COLO668 (cell line): Measurements from ENCODE around the gene MYH13.
"Not testable (repeated sequence)": the region's sequence is repeated elsewhere in the genome, so short reads cannot be mapped to it uniquely, and the experiment has no call there.

Experiments
- DNase-seq: peaks from one replicate; lab custom pipeline; 2025; ENCODE audit not compliant: unreplicated experiment; lab: John Stamatoyannopoulos, UW

The MYH13 gene

DNA sequence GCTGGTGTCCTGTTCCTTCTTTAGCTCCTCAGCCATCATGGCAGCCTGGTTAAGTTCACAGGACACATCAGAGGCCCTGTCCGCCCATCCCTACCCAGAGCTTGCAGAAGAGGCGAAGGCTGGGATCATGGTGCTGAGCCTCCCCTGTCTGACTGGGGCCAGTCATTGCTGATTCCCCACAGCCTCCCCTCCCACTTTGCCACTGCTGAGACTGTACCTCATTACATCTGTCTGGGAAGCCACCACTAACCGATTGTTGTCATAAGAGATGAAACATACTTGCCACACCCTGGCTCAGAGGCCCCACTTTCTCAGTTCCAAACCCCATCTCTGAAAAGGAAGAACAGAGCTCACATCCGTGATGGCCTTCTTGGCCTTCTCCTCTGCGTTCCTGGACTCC, 66.2 kb downstream of the MYH13 start:
- DNase-seq: no peak

- no peak for DNase-seq
These were observed 67.4 kb downstream of the MYH13 start for GRCh38 chr17:10305398-10305797.

GRCh38 chr17:10304758-10305300, 68.0 kb downstream of the MYH13 start:
- no peak for DNase-seq

GRCh38 chr17:10297691-10298090, 75.1 kb downstream of the MYH13 start:
- no peak for DNase-seq

- DNase-seq: peak; percentile 0
These were observed 77.0 kb downstream of the MYH13 start for GRCh38 chr17:10295728-10296343.

DNA sequence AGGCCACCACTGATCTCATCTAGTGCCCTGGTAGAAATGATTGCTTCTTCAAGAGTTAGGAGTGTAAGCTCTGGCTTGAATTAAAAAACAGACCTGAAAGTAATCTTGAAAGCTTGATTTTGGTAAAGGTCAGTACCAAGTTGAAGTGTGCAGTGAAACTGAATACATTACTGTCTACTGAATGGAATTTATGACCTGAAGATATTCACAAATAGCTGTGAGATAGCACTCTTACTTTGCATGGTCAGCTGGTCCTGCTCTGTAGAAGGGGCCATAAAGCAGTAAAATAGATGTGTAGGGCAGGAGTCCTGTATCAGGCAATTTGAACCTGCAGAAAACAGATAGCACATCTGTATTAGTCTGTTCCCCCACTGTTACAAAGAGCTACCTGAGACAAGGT, 78.6 kb downstream of the MYH13 start:
- DNase-seq: no peak

DNA sequence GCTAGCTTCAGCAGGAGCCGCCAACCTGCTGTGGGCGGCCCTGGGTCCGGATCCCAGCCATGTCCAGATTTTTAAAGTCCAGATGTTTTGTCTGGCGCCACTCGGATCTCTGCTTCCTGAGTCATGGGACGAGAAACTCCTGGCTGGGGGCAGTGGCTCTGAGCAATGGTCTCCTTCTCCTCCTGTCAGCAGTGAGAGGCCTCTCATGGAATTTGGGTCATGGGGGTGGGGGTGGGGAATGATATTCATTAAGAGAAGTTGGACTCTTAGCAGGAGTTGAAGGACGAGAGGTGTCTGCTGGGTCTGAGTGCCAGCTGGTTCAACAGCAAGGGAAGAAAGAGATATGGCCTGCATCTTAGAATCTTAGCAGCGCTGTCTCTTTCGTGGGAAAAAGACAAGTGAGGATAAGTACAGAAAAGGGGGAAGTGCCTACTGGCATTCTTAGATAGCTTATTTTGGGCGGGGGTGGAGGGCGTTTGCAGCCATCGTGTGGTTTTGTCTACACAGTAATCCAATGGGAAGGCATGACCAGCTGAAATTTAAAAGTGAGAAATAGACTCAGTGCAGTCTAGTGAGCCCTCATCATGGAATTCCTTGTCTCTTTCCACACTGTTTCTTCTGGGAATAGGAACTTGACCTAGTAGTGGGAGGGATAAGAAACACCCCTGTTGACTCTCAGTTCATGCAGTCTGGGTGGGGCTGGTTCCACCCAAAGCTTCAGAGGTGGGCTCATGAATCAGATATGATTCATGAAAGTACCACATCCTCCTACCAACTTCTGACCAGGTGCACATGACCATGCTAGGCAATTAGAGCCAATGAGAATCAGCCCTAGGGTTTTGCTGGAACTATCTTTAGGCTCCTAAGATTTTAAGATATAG, 80.5 kb downstream of the MYH13 start:
- DNase-seq: no peak

DNA sequence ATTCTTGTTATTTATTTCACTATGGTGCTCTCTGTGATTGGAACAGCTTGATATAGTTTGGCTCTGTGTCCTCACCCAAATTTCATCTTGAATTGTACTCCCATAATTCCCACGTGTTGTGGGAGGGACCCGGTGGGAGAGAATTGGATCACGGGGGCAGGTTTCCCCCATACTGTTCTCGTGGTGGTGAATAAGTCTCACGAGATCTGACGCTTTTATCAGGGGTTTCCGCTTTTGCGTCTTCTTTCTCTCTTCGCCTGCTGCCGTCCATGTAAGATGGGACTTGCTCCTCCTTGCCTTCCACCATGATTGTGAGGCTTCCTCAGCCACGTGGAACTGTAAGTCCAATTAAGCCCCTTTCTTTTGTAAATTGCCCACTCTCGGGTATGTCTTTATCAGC, 81.2 kb downstream of the MYH13 start:
- not testable (repeated sequence) for DNase-seq

GRCh38 chr17:10290041-10290440, 82.8 kb downstream of the MYH13 start:
- no peak for DNase-seq

GRCh38 chr17:10286324-10286723, 86.5 kb downstream of the MYH13 start:
- no peak for DNase-seq

DNA sequence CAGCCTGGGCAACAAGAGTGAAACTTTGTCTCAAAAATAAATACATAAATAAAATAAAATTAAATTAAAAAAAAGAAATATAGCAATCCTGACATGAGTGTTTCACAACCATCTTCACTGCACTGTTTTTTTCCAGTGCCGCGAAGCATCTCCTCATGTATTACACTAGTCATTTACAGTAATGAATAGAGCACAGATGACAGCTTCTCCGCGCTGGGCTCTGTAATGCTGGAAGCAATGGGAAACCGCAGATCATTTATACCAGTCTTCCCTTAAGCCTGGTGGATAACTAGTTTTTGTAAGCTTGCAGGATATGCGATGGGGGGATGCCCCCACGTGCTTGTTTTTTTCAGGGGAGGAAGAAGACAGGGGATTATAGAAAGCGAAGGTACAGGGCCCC, 86.9 kb downstream of the MYH13 start:
- DNase-seq: no peak

DNA sequence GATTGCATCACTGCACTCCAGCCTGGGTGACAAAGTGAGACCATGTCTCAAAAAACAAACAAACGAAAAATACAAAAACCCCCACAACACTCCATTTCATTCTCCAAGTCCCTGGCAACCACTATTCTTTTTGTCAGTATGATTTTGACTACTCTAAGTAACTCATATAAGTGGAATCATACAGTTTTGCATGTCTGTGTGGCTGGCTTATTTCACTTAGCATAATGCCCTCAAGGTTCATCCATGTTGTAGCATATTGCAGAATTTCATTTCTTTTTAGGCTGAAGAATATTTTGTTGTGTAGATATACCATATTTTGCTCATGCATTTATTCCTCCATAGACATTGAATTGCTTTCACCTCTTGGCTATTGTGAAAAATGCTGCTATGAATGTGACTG, 92.7 kb downstream of the MYH13 start:
- DNase-seq: no peak

- no peak for DNase-seq
These were observed 94.6 kb downstream of the MYH13 start for GRCh38 chr17:10278218-10278617.

- DNase-seq: no peak
These were observed 96.4 kb downstream of the MYH13 start for GRCh38 chr17:10276436-10276835.

DNA sequence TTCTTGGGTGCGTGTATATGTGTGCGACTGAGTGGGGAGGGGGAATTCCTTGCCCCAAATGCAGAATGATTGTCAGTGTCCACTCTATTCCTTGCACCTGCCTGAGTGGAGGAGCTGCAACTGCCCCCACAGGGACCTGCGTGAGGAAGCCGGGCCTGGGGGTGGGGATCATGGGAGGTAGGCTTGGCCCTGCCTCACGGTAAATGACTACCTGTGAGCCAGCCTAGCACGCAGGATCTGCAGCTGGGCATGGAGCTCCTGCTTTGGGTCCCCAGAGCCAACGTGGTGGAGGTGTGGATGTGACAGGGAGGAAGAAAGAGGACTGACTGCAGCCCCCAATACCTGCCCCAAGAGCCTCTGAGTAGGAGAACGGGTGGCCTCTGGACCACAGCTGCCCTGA, 97.4 kb downstream of the MYH13 start:
- no peak for DNase-seq

DNA sequence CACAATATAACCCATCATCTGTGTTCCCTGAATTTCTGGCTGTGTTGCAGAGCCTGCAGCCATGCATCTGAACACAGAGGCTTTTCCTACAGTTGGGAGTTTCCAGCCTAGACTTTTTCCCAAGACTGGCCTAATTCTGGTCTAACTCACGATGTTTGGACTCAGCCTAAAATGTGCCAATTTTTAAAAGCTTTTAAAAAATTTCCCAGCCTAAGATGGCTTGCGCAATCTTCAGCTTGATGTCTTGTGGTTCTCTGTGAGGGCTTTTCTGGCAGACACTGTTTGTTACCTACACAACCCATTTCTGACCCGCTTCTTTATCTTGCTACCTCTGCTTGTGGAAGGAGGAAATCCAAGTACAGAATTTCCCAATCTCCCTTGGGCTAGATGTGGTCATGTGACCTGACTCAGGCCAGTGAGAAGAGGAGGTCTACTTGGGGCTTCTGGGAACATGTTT, 101.7 kb downstream of the MYH13 start:
- DNase-seq: no peak

GRCh38 chr17:10270258-10270657, 102.5 kb downstream of the MYH13 start:
- DNase-seq: no peak

- no peak for DNase-seq
These were observed 104.8 kb downstream of the MYH13 start for GRCh38 chr17:10268005-10268404.

DNA sequence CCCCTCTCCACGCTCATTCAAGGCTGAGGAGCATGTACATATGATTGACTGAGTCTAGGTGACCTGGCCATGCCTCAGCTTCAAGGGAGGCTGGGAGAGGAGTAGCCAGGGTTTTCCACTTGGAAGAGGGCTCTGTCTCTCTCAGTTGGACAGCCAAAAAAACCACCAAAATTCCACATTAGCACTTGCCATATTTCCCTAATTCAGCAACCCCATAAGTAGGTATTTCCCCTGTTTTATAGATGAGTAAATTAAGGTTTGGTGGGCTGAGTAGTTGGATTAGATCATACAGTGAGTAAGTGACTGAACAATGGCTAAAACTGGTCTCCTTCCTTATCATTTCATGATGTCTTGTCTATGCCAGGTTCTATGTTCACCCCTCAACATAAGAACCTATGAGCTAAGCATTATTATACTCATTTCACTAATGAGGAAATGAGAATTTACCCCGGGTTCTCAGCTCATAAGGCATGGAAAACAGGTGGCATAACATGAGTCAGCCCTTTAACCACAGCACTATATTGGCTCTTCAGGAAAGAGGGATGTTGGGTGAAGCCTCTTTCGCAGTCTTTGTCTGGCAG, 106.4 kb downstream of the MYH13 start:
- DNase-seq: no peak

GRCh38 chr17:10265100-10265810, 107.6 kb downstream of the MYH13 start:
- no peak for DNase-seq

GRCh38 chr17:10264051-10264450, 108.8 kb downstream of the MYH13 start:
- no peak for DNase-seq
